ENCODE measurements around the gene CHAD. TPM values are rescaled to one million over a fixed set of nuclear protein-coding genes. Genes with fewer than 3 reads are reported as not detected.

CHAD gene
- total RNA-seq, 1 experiment from 2014 or later: 0.57 TPM

- no peak overlapping the region for H3K4me2 ChIP-seq (ENCODE audit: insufficient read depth, insufficient read length, low read length)
- no peak overlapping the region for H4K5ac ChIP-seq (ENCODE audit: insufficient read length, low read depth, low read length)
- no peak overlapping the region for H3T11ph ChIP-seq (ENCODE audit: low read length)
- no peak overlapping the region for H3K23ac ChIP-seq (ENCODE audit: insufficient read length, low read depth, low read length)
- H2AK5ac ChIP-seq (ENCODE audit: insufficient read length, low read length): no peak overlapping the region
- H3K79me1 ChIP-seq (ENCODE audit: insufficient read depth, low read depth, low read length, poor library complexity, severe bottlenecking): no peaks in the 10 kb centered on the region
- H3K4me3 Mint-ChIP-seq: no peak overlapping the region
- no CpG with 5 or more reads among the region's 2 CpGs for WGBS (ENCODE audit: extremely low coverage, insufficient read length, low lambda C conversion rate)
- H4K91ac ChIP-seq (ENCODE audit: insufficient read length, low read depth, low read length): no peak overlapping the region
- no peak for DNase-seq
- H3K14ac ChIP-seq (ENCODE audit: insufficient read depth, low read length): no peak overlapping the region
- H2BK12ac ChIP-seq (ENCODE audit: insufficient read length, low read depth, low read length): no peak overlapping the region
- H3K23me2 ChIP-seq (ENCODE audit: insufficient read length, low read depth, low read length, poor library complexity, severe bottlenecking): no peaks in the 10 kb centered on the region
- H2AFZ ChIP-seq (ENCODE audit: low read length): no peak overlapping the region
- no peak overlapping the region for H3K27ac Mint-ChIP-seq
- H3K9ac ChIP-seq (ENCODE audit: extremely low read depth, insufficient read length, low read length): no peak overlapping the region
- peaks cover 7% of the 10 kb centered on the region for H3K27me3 Mint-ChIP-seq (ENCODE audit: low read depth)
- H3K36me3 Mint-ChIP-seq (ENCODE audit: insufficient read depth in 1 of 3, low read depth in 3 of 3): peaks cover 2 to 36% (median 36%) of the 10 kb centered on the region in 3 experiments
- H2BK5ac ChIP-seq (ENCODE audit: insufficient read length, low read length): no peak overlapping the region
- no peak for TF ChIP-seq CTCF (conservative IDR thresholded peaks at IDR 0.05)
- H3K27me3 ChIP-seq (ENCODE audit: insufficient read depth, low read length): no peaks in the 10 kb centered on the region; the same call in 1 of the 2 replicates
- H3K4ac ChIP-seq (ENCODE audit: low read depth, low read length): no peak overlapping the region
- H2BK20ac ChIP-seq (ENCODE audit: low read depth, low read length, poor library complexity, severe bottlenecking): no peak overlapping the region
- no peak overlapping the region for H3K18ac ChIP-seq (ENCODE audit: insufficient read length, low read depth, low read length)
- H3K4me1 Mint-ChIP-seq: peaks cover 12 to 16% of the 10 kb centered on the region in 2 experiments
- H3K56ac ChIP-seq (ENCODE audit: insufficient read length, low read depth, low read length): no peak overlapping the region
- no peak overlapping the region for H2BK15ac ChIP-seq (ENCODE audit: low read depth, low read length)
- no peaks in the 10 kb centered on the region for H3K4me1 ChIP-seq (ENCODE audit: insufficient read depth, low read length)
- H3K9me3 ChIP-seq (ENCODE audit: control insufficient read depth, low read depth, low read length): no peaks in the 10 kb centered on the region
- H3K79me2 ChIP-seq (ENCODE audit: insufficient read depth, low read length): no peaks in the 10 kb centered on the region
- no peaks in the 10 kb centered on the region for H4K20me1 ChIP-seq (ENCODE audit: control insufficient read depth, insufficient read depth, insufficient read length)
- H4K8ac ChIP-seq (replicated peaks; ENCODE audit: insufficient read length, low read depth, low read length): no peak overlapping the region
- no peak overlapping the region for H2BK120ac ChIP-seq (ENCODE audit: low read depth, low read length, poor library complexity, severe bottlenecking)
- no peaks in the 10 kb centered on the region for H3K9me3 Mint-ChIP-seq
- H3K27ac ChIP-seq (ENCODE audit: insufficient read length, low read depth, low read length): no peak overlapping the region
Observed at GRCh38 chr17:50480854-50481490, 12.3 kb upstream of the CHAD start.

Measured in H9 (cell line).